ENCODE results near the gene GNGT2. TPM values are rescaled to one million over a fixed set of nuclear protein-coding genes. Genes with fewer than 3 reads are reported as not detected.
"Not testable (repeated sequence)": the region's sequence is repeated elsewhere in the genome, so short reads cannot be mapped to it uniquely, and the experiment has no call there.

GNGT2 gene
- total RNA-seq, 1 donor from 2014 or later: 2.9 TPM

DNA sequence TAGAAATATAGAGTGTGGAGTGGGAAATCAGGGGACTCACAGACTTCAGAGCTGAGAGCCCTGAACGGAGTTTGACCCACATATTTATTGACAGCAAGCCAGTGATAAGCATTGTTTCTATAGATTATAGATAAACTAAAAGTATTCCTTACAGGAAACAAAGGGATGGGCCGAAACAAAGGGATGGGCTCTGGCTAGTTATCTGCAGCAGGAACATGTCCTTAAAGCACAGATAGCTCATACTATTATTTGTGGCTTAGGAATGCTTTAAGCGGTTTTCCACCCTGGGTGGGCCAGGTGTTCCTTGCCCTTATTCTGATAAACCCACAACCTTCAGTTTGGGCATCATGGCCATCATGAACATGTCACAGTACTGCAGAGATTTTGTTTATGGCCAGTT lies 39.7 kb downstream of the GNGT2 start:
- not testable (repeated sequence) for DNase-seq (ENCODE audit: low spot score)

DNA sequence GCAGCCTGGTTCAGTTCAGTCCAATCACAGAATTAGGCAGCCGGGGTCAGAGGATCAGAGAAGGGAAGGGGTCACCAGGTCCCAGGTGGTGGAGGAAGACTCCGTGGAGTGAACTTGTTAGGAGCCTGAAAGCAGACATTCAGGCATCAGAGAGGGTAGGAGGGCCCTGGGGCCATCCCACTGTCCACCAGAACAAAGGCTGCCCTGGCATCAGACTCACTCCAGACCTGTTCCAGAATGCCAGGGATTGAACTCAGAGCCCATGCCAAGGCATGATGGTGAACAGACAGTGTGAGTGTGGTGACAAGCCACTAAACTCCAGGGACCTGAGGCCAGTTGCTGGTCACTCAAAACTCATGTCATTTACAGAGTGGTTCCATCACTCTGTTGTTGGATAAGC lies 40.2 kb downstream of the GNGT2 start:
- DNase-seq (ENCODE audit: low spot score): no peak

- DNase-seq (ENCODE audit: low spot score): no peak
These were observed 41.7 kb downstream of the GNGT2 start for GRCh38 chr17:49168706-49169105.

DNA sequence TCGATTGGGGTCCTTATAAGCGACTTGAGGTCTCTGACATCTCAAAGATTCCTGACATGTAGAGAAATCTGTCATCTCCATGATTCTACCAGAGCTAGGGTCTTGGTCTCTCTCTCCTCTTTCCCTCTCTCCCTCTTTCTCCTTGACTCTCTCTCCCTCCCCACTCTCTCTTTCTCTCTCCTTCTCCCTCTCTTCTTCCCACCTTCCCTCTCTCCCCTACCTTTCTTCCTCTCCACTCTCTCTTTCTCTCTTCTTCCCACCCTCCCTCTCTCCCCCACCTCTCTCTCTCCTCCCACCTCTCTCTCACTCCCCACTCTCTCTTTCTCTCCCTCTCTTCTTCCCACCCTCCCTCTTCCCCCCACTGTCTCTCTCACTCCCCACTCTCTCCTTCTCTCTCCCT lies 45.2 kb downstream of the GNGT2 start:
- no peak for DNase-seq (ENCODE audit: low spot score)

DNA sequence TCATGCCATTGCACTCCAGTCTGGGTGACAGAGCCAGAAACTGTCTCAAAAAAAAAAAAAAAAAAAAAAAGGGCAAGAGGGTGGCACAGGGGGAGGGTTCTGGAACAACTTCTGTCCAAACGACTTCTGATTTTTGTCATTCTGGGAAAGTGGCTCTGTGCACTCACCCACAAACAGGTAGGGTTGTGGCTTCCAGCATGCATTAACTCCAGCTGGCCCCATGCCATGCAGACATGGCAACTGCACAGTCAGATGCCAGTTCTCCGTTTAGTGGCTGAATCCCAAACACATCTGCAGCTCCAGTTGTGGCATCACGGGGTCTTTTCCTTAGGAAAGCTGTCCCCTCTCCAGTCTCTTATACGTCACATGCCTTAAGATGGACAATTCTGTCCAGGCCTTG lies 47.5 kb downstream of the GNGT2 start:
- no peak for DNase-seq (ENCODE audit: low spot score)

GRCh38 chr17:49157784-49158183 lies 52.6 kb downstream of the GNGT2 start:
- DNase-seq (ENCODE audit: low spot score): no peak

- no peak for DNase-seq (ENCODE audit: low spot score)
These were observed 54.1 kb downstream of the GNGT2 start for GRCh38 chr17:49156256-49156655.

Other genes with a start within 250 kb of the GNGT2 start
- gene GIP, start 242.0 kb downstream of the GNGT2 start, total RNA-seq: not detected
- not detected for gene IGF2BP1, start 213.2 kb downstream of the GNGT2 start, total RNA-seq
- gene B4GALNT2, start 77.8 kb downstream of the GNGT2 start, total RNA-seq: 0.05 TPM
- 15.2 TPM for gene ABI3, start 133 bp upstream of the GNGT2 start, total RNA-seq
- gene PHOSPHO1, start 20.2 kb upstream of the GNGT2 start, total RNA-seq: 0.34 TPM
- 44.6 TPM for gene ZNF652, start 151.7 kb upstream of the GNGT2 start, total RNA-seq
- 172 TPM for gene PHB1, start 204.3 kb upstream of the GNGT2 start, total RNA-seq

Measured in ureter (tissue), 1 donor.